Hepatocyte (in vitro differentiated cells): Measurements from ENCODE around the gene PLEKHA5. TPM values are rescaled to one million over a fixed set of nuclear protein-coding genes. Genes with fewer than 3 reads are reported as not detected.

Experiments
- DNase-seq: peaks from one replicate; pipeline ENCODE4 v3.0.0-alpha.2; 2016; ENCODE audit warnings: low spot score
- H2AFZ ChIP-seq: fragments of 200-600 bp; sonication (generic); 2 replicates; pipeline ENCODE4 v1.6.0; 2016; ENCODE audit warnings: antibody characterized with exemption, mild to moderate bottlenecking
- H3K27ac ChIP-seq: fragments of 200-600 bp; sonication (generic); 2 replicates; pipeline ENCODE4 v1.5.1; 2016; ENCODE audit warnings: mild to moderate bottlenecking
- H3K27me3 ChIP-seq: fragments of 200-600 bp; sonication (generic); 2 replicates; pipeline ENCODE4 v1.6.1; 2016
- H3K36me3 ChIP-seq: fragments of 200-600 bp; sonication (generic); replicated peaks from 2 replicates; pipeline ENCODE4 v1.5.1; 2016; ENCODE audit warnings: low read depth; ENCODE audit not compliant: insufficient read depth
- H3K4me1 ChIP-seq: fragments of 200-600 bp; sonication (generic); 2 replicates; pipeline ENCODE4 v1.5.1; 2016; ENCODE audit warnings: mild to moderate bottlenecking, moderate library complexity; ENCODE audit not compliant: insufficient read depth
- H3K4me2 ChIP-seq: fragments of 200-600 bp; sonication (generic); 2 replicates; pipeline ENCODE4 v1.6.0; 2016
- H3K4me3 ChIP-seq: fragments of 200-600 bp; sonication (generic); 2 replicates; pipeline ENCODE4 v1.5.1; 2016; ENCODE audit warnings: mild to moderate bottlenecking
- H3K79me2 ChIP-seq: fragments of 200-600 bp; sonication (generic); 2 replicates; pipeline ENCODE4 v1.6.0; 2017; ENCODE audit warnings: mild to moderate bottlenecking
- H3K9me2 ChIP-seq: fragments of 200-600 bp; sonication (generic); replicated peaks from 2 replicates; pipeline ENCODE4 v1.6.0; 2017; ENCODE audit warnings: mild to moderate bottlenecking; ENCODE audit not compliant: insufficient read depth
- H3K9me3 ChIP-seq: fragments of 200-600 bp; sonication (generic); 2 replicates; pipeline ENCODE4 v1.5.1; 2016; ENCODE audit warnings: low read depth, mild to moderate bottlenecking
- H4K20me1 ChIP-seq: fragments of 200-600 bp; sonication (generic); 2 replicates; pipeline ENCODE4 v1.6.0; 2016; ENCODE audit warnings: mild to moderate bottlenecking; ENCODE audit not compliant: insufficient read depth, poor library complexity, severe bottlenecking
- EZH2 ChIP-seq: fragments of 200-600 bp; sonication (generic); IDR thresholded peaks from 2 replicates; pipeline ENCODE4 v1.6.1; 2016; ENCODE audit warnings: antibody characterized with exemption, mild to moderate bottlenecking, borderline replicate concordance
- EZH2phosphoT487 ChIP-seq: fragments of 200-600 bp; sonication (generic); IDR thresholded peaks from one replicate; pipeline ENCODE4 v1.6.1; 2018; ENCODE audit warnings: antibody characterized with exemption, mild to moderate bottlenecking, low read depth, moderate library complexity; ENCODE audit not compliant: unreplicated experiment, severe bottlenecking
- WGBS: methylation state at CpG from one replicate; pipeline ENCODE4 v1.1.6; 2016; ENCODE audit warnings: low lambda C conversion rate; ENCODE audit errors: missing lambda C conversion rate; 5-methylcytosine and 5-hydroxymethylcytosine counted together
- polyA plus RNA-seq: library from polyadenylated mRNA; unstranded; fragments of >200 nt; fragmentation: Nextera tagmentation; extraction: Ambion mirVana; gene quantifications from 2 replicates; pipeline ENCODE4 v1.2.1, GENCODE V29; 2016
- total RNA-seq: library from RNA; depleted of rRNA; stranded (reverse); fragments of >200 nt; gene quantifications from 2 replicates; pipeline ENCODE4 v1.2.3, GENCODE V29; 2014
- TF ChIP-seq, protein P1 (sequence below): fragments of 200-600 bp; sonication (generic); IDR thresholded peaks from 2 replicates; pipeline ENCODE4 v1.5.1; 2016; ENCODE audit warnings: antibody characterized with exemption, mild to moderate bottlenecking; ENCODE audit not compliant: poor library complexity

The PLEKHA5 gene
- total and polyA plus RNA-seq, 2 experiments from 2014 or later: 32.2 to 39.6 TPM

DNA sequence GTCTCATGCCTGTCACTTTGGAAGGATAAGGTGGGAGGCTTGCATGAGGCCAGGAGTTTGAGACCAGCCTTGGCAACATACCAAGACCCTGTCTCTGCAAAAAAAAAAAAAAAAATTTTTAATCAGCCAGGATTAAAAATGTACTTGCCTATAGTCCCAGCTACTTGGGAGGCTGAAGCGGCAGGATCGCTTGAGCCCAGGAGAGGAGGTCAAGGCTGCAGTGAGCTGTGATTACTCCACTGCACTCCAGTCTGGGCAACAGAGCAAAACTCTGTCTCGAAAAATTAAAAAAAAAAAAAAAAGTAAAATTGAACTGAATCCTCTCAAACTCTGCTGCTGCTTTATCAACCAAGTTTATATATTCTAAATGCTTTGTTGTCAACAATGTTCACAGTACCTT lies 181.6 kb downstream of the PLEKHA5 start:
- Histone ChIP-seq H3K4me1 (no peaks in the 10 kb centered on the region), H3K27me3 (no peaks in the 10 kb centered on the region), H3K27ac (no peak overlapping the region), H4K20me1 (no peaks in the 10 kb centered on the region), H3K79me2 (no peaks in the 10 kb centered on the region), H3K9me2 (no peaks in the 10 kb centered on the region), H3K9me3 (no peaks in the 10 kb centered on the region), H3K4me2 (no peak overlapping the region), H2AFZ (no peak overlapping the region), H3K36me3 (no peaks in the 10 kb centered on the region), H3K4me3 (no peak overlapping the region)
- 100% methylated on average over 3 of the region's 3 CpGs for WGBS
- TF ChIP-seq EZH2phosphoT487: no peak
- TF ChIP-seq, protein P1, sequence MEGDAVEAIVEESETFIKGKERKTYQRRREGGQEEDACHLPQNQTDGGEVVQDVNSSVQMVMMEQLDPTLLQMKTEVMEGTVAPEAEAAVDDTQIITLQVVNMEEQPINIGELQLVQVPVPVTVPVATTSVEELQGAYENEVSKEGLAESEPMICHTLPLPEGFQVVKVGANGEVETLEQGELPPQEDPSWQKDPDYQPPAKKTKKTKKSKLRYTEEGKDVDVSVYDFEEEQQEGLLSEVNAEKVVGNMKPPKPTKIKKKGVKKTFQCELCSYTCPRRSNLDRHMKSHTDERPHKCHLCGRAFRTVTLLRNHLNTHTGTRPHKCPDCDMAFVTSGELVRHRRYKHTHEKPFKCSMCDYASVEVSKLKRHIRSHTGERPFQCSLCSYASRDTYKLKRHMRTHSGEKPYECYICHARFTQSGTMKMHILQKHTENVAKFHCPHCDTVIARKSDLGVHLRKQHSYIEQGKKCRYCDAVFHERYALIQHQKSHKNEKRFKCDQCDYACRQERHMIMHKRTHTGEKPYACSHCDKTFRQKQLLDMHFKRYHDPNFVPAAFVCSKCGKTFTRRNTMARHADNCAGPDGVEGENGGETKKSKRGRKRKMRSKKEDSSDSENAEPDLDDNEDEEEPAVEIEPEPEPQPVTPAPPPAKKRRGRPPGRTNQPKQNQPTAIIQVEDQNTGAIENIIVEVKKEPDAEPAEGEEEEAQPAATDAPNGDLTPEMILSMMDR: no peak
- DNase-seq: no peak

DNA sequence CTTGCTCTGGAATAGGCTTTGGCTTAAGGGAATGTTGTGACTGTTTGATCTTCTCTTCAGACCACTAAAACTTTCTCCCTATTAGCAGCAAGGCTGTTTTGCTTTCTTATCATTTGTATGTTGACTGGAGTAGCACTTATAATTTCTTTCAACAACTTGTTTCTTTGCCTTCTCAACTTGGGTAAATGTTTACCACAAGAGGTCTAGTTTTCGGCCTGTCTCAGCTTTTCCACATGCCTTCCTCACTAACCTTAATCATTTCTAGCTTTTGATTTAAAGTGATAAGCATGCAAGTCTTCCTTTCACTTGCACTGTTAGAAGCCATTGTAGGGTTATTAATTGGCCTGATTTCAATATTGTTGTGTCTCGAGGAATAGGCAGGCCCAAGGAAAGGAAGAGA lies 183.1 kb downstream of the PLEKHA5 start:
- Histone ChIP-seq H3K27me3 (no peaks in the 10 kb centered on the region), H3K4me2 (no peak overlapping the region), H3K79me2 (no peaks in the 10 kb centered on the region), H3K27ac (no peak overlapping the region), H4K20me1 (no peaks in the 10 kb centered on the region), H3K9me3 (no peaks in the 10 kb centered on the region), H3K36me3 (no peaks in the 10 kb centered on the region), H3K4me1 (no peaks in the 10 kb centered on the region), H3K4me3 (no peak overlapping the region), H3K9me2 (no peaks in the 10 kb centered on the region), H2AFZ (no peak overlapping the region)
- WGBS: 83% methylated on average over 2 of the region's 2 CpGs
- DNase-seq: no peak
- no peak for TF ChIP-seq EZH2
- no peak for TF ChIP-seq EZH2phosphoT487
- TF ChIP-seq, protein P1: no peak

DNA sequence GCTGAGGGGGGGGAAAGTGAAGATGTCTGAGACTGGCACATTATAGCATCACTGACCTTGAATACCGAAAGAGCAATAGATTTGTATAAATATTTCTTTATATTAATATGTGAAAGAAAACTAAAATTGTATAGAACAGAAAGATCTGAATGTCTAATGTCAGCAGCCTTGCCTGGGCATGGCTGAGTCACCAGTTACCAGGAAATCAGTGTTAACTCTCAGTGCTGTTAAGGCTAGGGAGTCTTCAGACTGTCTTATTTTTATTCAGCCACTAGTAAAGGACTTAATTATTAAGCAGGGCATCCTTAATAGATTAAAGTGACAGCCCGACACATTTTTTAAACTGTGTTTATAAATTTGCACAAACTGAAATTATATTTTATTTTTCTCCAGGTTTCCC lies 186.9 kb downstream of the PLEKHA5 start:
- no peaks in the 10 kb centered on the region for H4K20me1 ChIP-seq
- H3K79me2 ChIP-seq: no peaks in the 10 kb centered on the region
- no peaks in the 10 kb centered on the region for H3K4me1 ChIP-seq
- no peak overlapping the region for H3K4me2 ChIP-seq
- no peaks in the 10 kb centered on the region for H3K9me2 ChIP-seq
- no peak overlapping the region for H2AFZ ChIP-seq
- TF ChIP-seq EZH2phosphoT487 (no peak), EZH2 (no peak)
- TF ChIP-seq, protein P1: no peak
- H3K9me3 ChIP-seq: no peaks in the 10 kb centered on the region
- 92% methylated on average over 2 of the region's 2 CpGs for WGBS
- H3K36me3 ChIP-seq: no peaks in the 10 kb centered on the region
- H3K27me3 ChIP-seq: no peaks in the 10 kb centered on the region
- no peak overlapping the region for H3K27ac ChIP-seq
- H3K4me3 ChIP-seq: no peak overlapping the region
- DNase-seq: no peak

DNA sequence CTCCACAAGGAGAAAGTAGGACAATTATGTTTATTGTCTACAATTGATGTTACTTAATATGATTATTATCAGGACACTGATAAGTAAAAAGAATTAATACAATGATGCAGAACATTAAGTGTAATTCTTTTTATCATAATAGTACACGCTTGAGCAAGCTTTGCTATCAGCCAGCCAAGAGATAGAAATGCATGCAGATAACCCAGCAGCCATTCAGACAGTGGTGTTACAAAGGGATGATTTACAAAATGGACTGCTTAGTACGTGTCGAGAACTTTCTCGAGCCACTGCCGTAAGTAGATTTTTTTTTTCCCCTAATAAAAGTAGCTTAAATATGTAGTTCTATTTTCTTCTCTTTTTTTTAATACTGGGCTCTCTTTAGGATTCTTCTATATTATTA lies 192.8 kb downstream of the PLEKHA5 start:
- no peak for DNase-seq
- Histone ChIP-seq H3K4me1 (no peaks in the 10 kb centered on the region), H3K27me3 (no peaks in the 10 kb centered on the region), H2AFZ (no peak overlapping the region), H3K79me2 (no peaks in the 10 kb centered on the region), H3K9me2 (no peaks in the 10 kb centered on the region), H4K20me1 (no peaks in the 10 kb centered on the region), H3K36me3 (no peaks in the 10 kb centered on the region), H3K9me3 (no peaks in the 10 kb centered on the region), H3K4me2 (no peak overlapping the region), H3K4me3 (no peak overlapping the region), H3K27ac (no peak overlapping the region)
- 71% methylated on average over 5 of the region's 5 CpGs for WGBS
- TF ChIP-seq EZH2 (no peak), EZH2phosphoT487 (no peak)
- TF ChIP-seq, protein P1: no peak
